H1 (cell line): ENCODE measurements around the gene STK39. TPM values are rescaled to one million over a fixed set of nuclear protein-coding genes. Genes with fewer than 3 reads are reported as not detected.

Experiments used
- CTCF ChIA-PET: fragments of 300-600 bp; sonication (Branson Sonifier 250); formaldehyde crosslinking; loops from one replicate; lab custom pipeline; 2021; ENCODE audit not compliant: partially characterized antibody; lab: Charles Lee
- POLR2A ChIA-PET: fragments of 300-600 bp; sonication (Branson Sonifier 250); formaldehyde crosslinking; loops from one replicate; lab custom pipeline; 2021; ENCODE audit warnings: inconsistent platforms; ENCODE audit not compliant: partially characterized antibody; lab: Charles Lee
- DNase-seq, 2 experiments: peaks; one replicate each; pipeline versions ENCODE4 v3.0.0 to v3.0.0-alpha.2; 2010 to 2022; ENCODE audit warnings: low spot score in 2 of 2, low read depth in 1 of 2, mixed read lengths in 1 of 2
- FAIRE-seq: peaks from 2 replicates; lab custom pipeline; 2011; peaks lifted over from hg19 to GRCh38; lab: Jason Lieb, UNC
- H2AFZ ChIP-seq: 2 replicates; pipeline ENCODE4 v1.8.1; 2012; ENCODE audit warnings: low read length, inconsistent platforms
- H2AK5ac ChIP-seq: 2 replicates; pipeline ENCODE4 v1.6.1; 2013; ENCODE audit warnings: low read depth, low read length
- H2BK120ac ChIP-seq: replicated peaks from 2 replicates; pipeline ENCODE3; 2013; ENCODE audit warnings: low read depth, low read length, inconsistent platforms
- H2BK12ac ChIP-seq: 2 replicates; pipeline ENCODE4 v1.6.1; 2013; ENCODE audit warnings: low read depth, low read length
- H2BK15ac ChIP-seq: 2 replicates; pipeline ENCODE4 v1.6.1; 2013; ENCODE audit warnings: low read length
- H2BK20ac ChIP-seq: 2 replicates; pipeline ENCODE4 v1.6.1; 2013; ENCODE audit warnings: low read length
- H2BK5ac ChIP-seq: 2 replicates; pipeline ENCODE4 v1.6.1; 2013; ENCODE audit warnings: low read depth, low read length
- H3K14ac ChIP-seq: 2 replicates; pipeline ENCODE4 v1.6.1; 2013; ENCODE audit warnings: inconsistent platforms; ENCODE audit not compliant: insufficient read length
- H3K18ac ChIP-seq: 2 replicates; pipeline ENCODE4 v1.6.1; 2013; ENCODE audit warnings: low read length; ENCODE audit errors: extremely low read depth
- H3K23ac ChIP-seq: 2 replicates; pipeline ENCODE4 v1.6.1; 2013; ENCODE audit warnings: inconsistent platforms; ENCODE audit not compliant: insufficient read length
- H3K23me2 ChIP-seq: 2 replicates; pipeline ENCODE4 v1.6.1; 2013; ENCODE audit warnings: low read depth, low read length
- H3K27ac ChIP-seq: 2 replicates; pipeline ENCODE4 v1.6.1; 2011; ENCODE audit warnings: low read depth, low read length, inconsistent platforms
- H3K27me3 ChIP-seq, 4 experiments: replicated peaks in 1 of 4; 1 replicate in 1 of 4; 2 replicates in 3 of 4; pipeline versions ENCODE4 v1.6.1 to v1.8.1; 2011 to 2013; ENCODE audit warnings: low read length in 3 of 4, mild to moderate bottlenecking in 3 of 4, inconsistent platforms in 2 of 4, mixed read lengths in 2 of 4, moderate library complexity in 1 of 4; ENCODE audit not compliant: control insufficient read depth in 3 of 4, insufficient read depth in 3 of 4; ENCODE audit errors: extremely low read depth in 1 of 4
- H3K36me3 ChIP-seq, 4 experiments: 2 replicates each; pipeline versions ENCODE4 v1.6.1 to v1.8.1; 2011 to 2013; ENCODE audit warnings: mild to moderate bottlenecking in 4 of 4, low read length in 3 of 4, moderate library complexity in 2 of 4, control low read depth in 1 of 4, inconsistent platforms in 1 of 4; ENCODE audit not compliant: insufficient read depth in 4 of 4, control insufficient read depth in 2 of 4
- H3K4ac ChIP-seq: replicated peaks from 2 replicates; pipeline ENCODE3; 2013; ENCODE audit warnings: low read length, low read depth, mixed read lengths, inconsistent platforms; ENCODE audit not compliant: insufficient read length
- H3K4me1 ChIP-seq, 4 experiments: replicated peaks in 1 of 4; 1 replicate in 1 of 4; 2 replicates in 3 of 4; pipeline versions ENCODE4 v1.6.1 to v1.8.1; 2011 to 2013; ENCODE audit warnings: low read length in 3 of 4, inconsistent platforms in 2 of 4, mixed read lengths in 1 of 4; ENCODE audit not compliant: insufficient read depth in 4 of 4, control insufficient read depth in 3 of 4
- H3K4me2 ChIP-seq, 2 experiments: 2 replicates each; pipeline versions ENCODE4 v1.6.1 to v1.8.1; 2011 to 2013; ENCODE audit warnings: low read depth in 2 of 2, low read length in 2 of 2, control low read depth in 1 of 2, inconsistent platforms in 1 of 2, mild to moderate bottlenecking in 1 of 2; ENCODE audit not compliant: insufficient read depth in 1 of 2
- H3K4me3 ChIP-seq, 4 experiments: fragments of 200-600, 300-600 bp in 1 of 4; sonication (generic), shearing (Covaris generic), sonication (Bioruptor Twin) in 1 of 4; 2 replicates each; pipeline versions ENCODE4 v1.5.1 to v1.8.1; 2011 to 2016; ENCODE audit warnings: low read length in 4 of 4, low read depth in 3 of 4, control low read depth in 2 of 4, inconsistent platforms in 2 of 4, mild to moderate bottlenecking in 2 of 4, mixed read lengths in 1 of 4, moderate library complexity in 1 of 4; ENCODE audit not compliant: insufficient read depth in 2 of 4; ENCODE audit errors: extremely low read depth in 1 of 4
- H3K56ac ChIP-seq: replicated peaks from 2 replicates; pipeline ENCODE3; 2013; ENCODE audit warnings: low read depth, mild to moderate bottlenecking, mixed read lengths, low read length, inconsistent platforms; ENCODE audit not compliant: insufficient read length
- H3K79me1 ChIP-seq: 2 replicates; pipeline ENCODE4 v1.6.1; 2013; ENCODE audit warnings: low read depth, low read length, control low read depth
- H3K79me2 ChIP-seq, 2 experiments: 2 replicates each; pipeline versions ENCODE4 v1.6.1 to v1.8.1; 2012 to 2013; ENCODE audit warnings: low read length in 2 of 2, mild to moderate bottlenecking in 2 of 2, inconsistent platforms in 1 of 2; ENCODE audit not compliant: insufficient read depth in 2 of 2, control insufficient read depth in 1 of 2
- H3K9ac ChIP-seq, 4 experiments: replicated peaks in 1 of 4; 1 replicate in 1 of 4; 2 replicates in 3 of 4; pipeline versions ENCODE4 v1.6.1 to v1.8.1; 2011 to 2013; ENCODE audit warnings: low read depth in 3 of 4, low read length in 3 of 4, control low read depth in 2 of 4, mild to moderate bottlenecking in 2 of 4, moderate library complexity in 2 of 4, inconsistent platforms in 1 of 4; ENCODE audit errors: extremely low read depth in 1 of 4
- H3K9me3 ChIP-seq, 2 experiments: 2 replicates each; pipeline versions ENCODE4 v1.6.1 to v1.8.1; 2012 to 2013; ENCODE audit warnings: mild to moderate bottlenecking in 2 of 2, moderate library complexity in 2 of 2, control low read depth in 1 of 2, inconsistent platforms in 1 of 2, low read depth in 1 of 2, low read length in 1 of 2, mixed read lengths in 1 of 2; ENCODE audit not compliant: insufficient read depth in 2 of 2
- H4K20me1 ChIP-seq, 2 experiments: replicated peaks in 1 of 2; 2 replicates each; pipeline versions ENCODE3 to v1.8.1; 2011 to 2013; ENCODE audit warnings: inconsistent platforms in 2 of 2, low read length in 2 of 2, mild to moderate bottlenecking in 1 of 2; ENCODE audit not compliant: insufficient read depth in 2 of 2, control insufficient read depth in 1 of 2
- H4K5ac ChIP-seq: 2 replicates; pipeline ENCODE4 v1.6.1; 2013; ENCODE audit warnings: low read length, low read depth, mixed read lengths, inconsistent platforms; ENCODE audit not compliant: insufficient read length
- H4K8ac ChIP-seq: 2 replicates; pipeline ENCODE4 v1.8.0; 2013; ENCODE audit warnings: mild to moderate bottlenecking, moderate library complexity, low read length, inconsistent platforms; ENCODE audit not compliant: insufficient read depth; ENCODE audit errors: extremely low read depth
- H4K91ac ChIP-seq: replicated peaks from 2 replicates; pipeline ENCODE3; 2013; ENCODE audit warnings: low read length, mixed read lengths, inconsistent platforms; ENCODE audit not compliant: insufficient read length
- GTF2F1 ChIP-seq: IDR thresholded peaks from 2 replicates; pipeline ENCODE4 v1.6.1; 2012; ENCODE audit warnings: low read depth, low read length, improper control_type of control experiment, borderline replicate concordance
- YY1 ChIP-seq: IDR thresholded peaks from 2 replicates; pipeline ENCODE4 v1.6.1; 2011; ENCODE audit warnings: low read depth, mild to moderate bottlenecking, low read length
- WGBS, 2 experiments: shearing (Covaris generic) in 1 of 2; methylation state at CpG; one replicate each; pipeline versions ENCODE4 v1.1.6 to v1.1.7; 2013 to 2015; ENCODE audit warnings: low lambda C conversion rate in 2 of 2, mixed read lengths in 2 of 2, inconsistent platforms in 1 of 2, low coverage in 1 of 2, missing lambda C conversion rate in 1 of 2; ENCODE audit not compliant: insufficient replicate concordance in 2 of 2, insufficient coverage in 1 of 2, insufficient read length in 1 of 2; ENCODE audit errors: extremely low coverage in 1 of 2, missing lambda C conversion rate in 1 of 2; 5-methylcytosine and 5-hydroxymethylcytosine counted together
- polyA plus RNA-seq, 7 experiments: library from polyadenylated mRNA; depleted of rRNA in 3 of 7; stranded (reverse) in 5 of 7; unstranded in 2 of 7; fragments of >200 nt in 5 of 7; fragments of 200-250 nt in 2 of 7; gene quantifications; 1 replicate in 5 of 7; 2 replicates in 1 of 7; 4 replicates in 1 of 7; pipeline versions ENCODE4 v1.2.1 to v1.2.3, GENCODE V29; 2011 to 2013; ENCODE audit warnings: missing spikeins in 2 of 7, mixed read lengths in 2 of 7
- total RNA-seq: library from RNA; stranded (reverse); fragmentation: NEBNext Ultra II Directional; extraction: Animal tissue kit (Norgen Biotek cat#: 25700); gene quantifications from 2 replicates; pipeline ENCODE4 v1.2.1, GENCODE V29; 2021
- TF ChIP-seq, protein P1 (sequence below): IDR thresholded peaks from 2 replicates; pipeline ENCODE4 v1.6.1; 2012; ENCODE audit warnings: inconsistent platforms
- TF ChIP-seq, protein P2 (sequence below): IDR thresholded peaks from 2 replicates; pipeline ENCODE4 v1.6.1; 2012; ENCODE audit warnings: inconsistent platforms
- TF ChIP-seq, protein P3 (sequence below): IDR thresholded peaks from 2 replicates; pipeline ENCODE4 v1.6.1; 2011; ENCODE audit warnings: low read depth, mild to moderate bottlenecking, low read length; ENCODE audit not compliant: insufficient read depth
- TF ChIP-seq, protein P4 (sequence below), 3 experiments: IDR thresholded peaks; 1 replicate in 2 of 3; 2 replicates in 1 of 3; pipeline versions ENCODE4 v1.5.1 to v1.6.1; 2011; ENCODE audit warnings: low read length in 3 of 3, mild to moderate bottlenecking in 3 of 3, inconsistent platforms in 2 of 3, low read depth in 1 of 3, moderate library complexity in 1 of 3; ENCODE audit not compliant: insufficient read depth in 1 of 3; ENCODE audit errors: control extremely low read depth in 1 of 3

STK39 gene
- total and polyA plus RNA-seq, 2 of the 8 experiments (the other 6 are each of a cell fraction or from before 2014, with no cell fraction given): 13.7 to 23.8 TPM

DNA sequence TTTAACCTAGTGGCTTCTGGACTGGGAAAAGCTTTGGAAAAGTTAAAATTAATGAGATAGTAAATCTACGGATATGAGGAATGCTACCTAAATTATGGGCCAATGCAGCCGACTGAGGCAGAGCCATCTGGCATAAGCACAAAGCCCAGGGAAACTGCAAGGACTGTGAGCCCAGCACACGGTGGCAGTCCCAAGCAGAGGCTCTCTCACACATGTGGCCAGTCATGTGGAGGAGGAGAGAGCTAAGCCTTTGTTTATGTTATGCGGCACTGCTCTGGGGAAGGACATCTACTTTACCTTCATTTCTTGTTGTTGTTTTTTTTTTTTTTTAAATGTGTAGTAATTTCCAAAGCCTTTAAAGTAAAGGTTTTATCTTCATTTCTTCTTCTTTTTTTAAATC, 267.0 kb downstream of the STK39 start:
- Histone ChIP-seq H3K36me3 (no peaks in the 10 kb centered on the region), H4K5ac (no peak overlapping the region), H3K79me2 (no peaks in the 10 kb centered on the region), H2BK12ac (no peak overlapping the region), H4K20me1 (no peaks in the 10 kb centered on the region)
- FAIRE-seq: no peak
- TF ChIP-seq GTF2F1 (no peak), YY1 (no peak)
- TF ChIP-seq, protein P1, sequence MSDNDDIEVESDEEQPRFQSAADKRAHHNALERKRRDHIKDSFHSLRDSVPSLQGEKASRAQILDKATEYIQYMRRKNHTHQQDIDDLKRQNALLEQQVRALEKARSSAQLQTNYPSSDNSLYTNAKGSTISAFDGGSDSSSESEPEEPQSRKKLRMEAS: peak; percentile 68
- TF ChIP-seq, protein P2, sequence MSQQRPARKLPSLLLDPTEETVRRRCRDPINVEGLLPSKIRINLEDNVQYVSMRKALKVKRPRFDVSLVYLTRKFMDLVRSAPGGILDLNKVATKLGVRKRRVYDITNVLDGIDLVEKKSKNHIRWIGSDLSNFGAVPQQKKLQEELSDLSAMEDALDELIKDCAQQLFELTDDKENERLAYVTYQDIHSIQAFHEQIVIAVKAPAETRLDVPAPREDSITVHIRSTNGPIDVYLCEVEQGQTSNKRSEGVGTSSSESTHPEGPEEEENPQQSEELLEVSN: no peak
- TF ChIP-seq, protein P3, sequence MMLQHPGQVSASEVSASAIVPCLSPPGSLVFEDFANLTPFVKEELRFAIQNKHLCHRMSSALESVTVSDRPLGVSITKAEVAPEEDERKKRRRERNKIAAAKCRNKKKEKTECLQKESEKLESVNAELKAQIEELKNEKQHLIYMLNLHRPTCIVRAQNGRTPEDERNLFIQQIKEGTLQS: no peak
- TF ChIP-seq, protein P4, sequence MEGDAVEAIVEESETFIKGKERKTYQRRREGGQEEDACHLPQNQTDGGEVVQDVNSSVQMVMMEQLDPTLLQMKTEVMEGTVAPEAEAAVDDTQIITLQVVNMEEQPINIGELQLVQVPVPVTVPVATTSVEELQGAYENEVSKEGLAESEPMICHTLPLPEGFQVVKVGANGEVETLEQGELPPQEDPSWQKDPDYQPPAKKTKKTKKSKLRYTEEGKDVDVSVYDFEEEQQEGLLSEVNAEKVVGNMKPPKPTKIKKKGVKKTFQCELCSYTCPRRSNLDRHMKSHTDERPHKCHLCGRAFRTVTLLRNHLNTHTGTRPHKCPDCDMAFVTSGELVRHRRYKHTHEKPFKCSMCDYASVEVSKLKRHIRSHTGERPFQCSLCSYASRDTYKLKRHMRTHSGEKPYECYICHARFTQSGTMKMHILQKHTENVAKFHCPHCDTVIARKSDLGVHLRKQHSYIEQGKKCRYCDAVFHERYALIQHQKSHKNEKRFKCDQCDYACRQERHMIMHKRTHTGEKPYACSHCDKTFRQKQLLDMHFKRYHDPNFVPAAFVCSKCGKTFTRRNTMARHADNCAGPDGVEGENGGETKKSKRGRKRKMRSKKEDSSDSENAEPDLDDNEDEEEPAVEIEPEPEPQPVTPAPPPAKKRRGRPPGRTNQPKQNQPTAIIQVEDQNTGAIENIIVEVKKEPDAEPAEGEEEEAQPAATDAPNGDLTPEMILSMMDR (IDR thresholded peaks at IDR 0.05; ENCODE audit: control extremely low read depth in 1 of 3, insufficient read depth in 1 of 3, low read depth in 1 of 3, low read length in 3 of 3): no peak
- TF ChIP-seq, all 59 proteins: peak for 1
- no peaks in the 10 kb centered on the region for H3K23me2 ChIP-seq
- H2BK120ac ChIP-seq: no peak overlapping the region
- ChIA-PET CTCF (interaction anchor here (1.0 kb wide), 1 partner anchor 25 kb away, joined by 5 read pairs; no protein-coding TSS in a partner anchor), POLR2A (no interaction called here)
- no peak overlapping the region; the same call in 1 of the 2 replicates for H3K18ac ChIP-seq
- no peak overlapping the region for H2AFZ ChIP-seq
- H3K9ac ChIP-seq: no peak overlapping the region
- H2AK5ac ChIP-seq: no peak overlapping the region
- H2BK5ac ChIP-seq: no peak overlapping the region
- H3K56ac ChIP-seq: no peak overlapping the region
- peaks cover 0 to 8% of the 10 kb centered on the region in 2 experiments; a peak in 2 of 4 replicates for H3K9me3 ChIP-seq
- H3K4me2 ChIP-seq: no peak overlapping the region
- DNase-seq: no peak
- peaks cover 0 to 4% (median 0%) of the 10 kb centered on the region in 4 experiments; a peak in 1 of 7 replicates for H3K4me1 ChIP-seq
- H3K23ac ChIP-seq: no peak overlapping the region
- H3K4ac ChIP-seq: no peak overlapping the region
- H3K4me3 ChIP-seq: no peak overlapping the region
- H3K79me1 ChIP-seq: no peaks in the 10 kb centered on the region
- no peak overlapping the region for H2BK15ac ChIP-seq
- 88% methylated on average over 4 of the region's 4 CpGs; no CpG with 5 or more reads in 1 of the 2 experiments for WGBS, 2 experiments
- no peak overlapping the region for H4K91ac ChIP-seq
- H3K27ac ChIP-seq: no peak overlapping the region
- no peaks in the 10 kb centered on the region for H3K27me3 ChIP-seq
- H4K8ac ChIP-seq: no peak overlapping the region
- no peak overlapping the region for H3K14ac ChIP-seq
- H2BK20ac ChIP-seq: no peak overlapping the region
